Cardiac septum (tissue), 1 donor: ENCODE measurements around the gene C6orf136. TPM values are rescaled to one million over a fixed set of nuclear protein-coding genes. Genes with fewer than 3 reads are reported as not detected.
A peak's percentile ranks its signal among the peaks of the same experiment; 100 is the strongest.

ENCODE experiments used
- DNase-seq: peaks from one replicate; pipeline ENCODE4 v3.0.0-alpha.2; 2020; ENCODE audit warnings: low spot score
- intact Hi-C: fragments of 100-400 bp; cut with DNase I; formaldehyde crosslinking; loops from one replicate; pipeline ENCODE4 v1.14.0; 2022
- total RNA-seq: library from RNA; stranded (reverse); fragmentation: NEBNext Ultra II Directional; extraction: Animal tissue kit (Norgen Biotek cat#: 25700); gene quantifications from one replicate; pipeline ENCODE4 v1.2.1, GENCODE V29; 2021
- donor health status: DM: no; HTN: no; CAD: no.

The C6orf136 gene
- total RNA-seq, 1 donor from 2014 or later: 49.1 TPM

DNA sequence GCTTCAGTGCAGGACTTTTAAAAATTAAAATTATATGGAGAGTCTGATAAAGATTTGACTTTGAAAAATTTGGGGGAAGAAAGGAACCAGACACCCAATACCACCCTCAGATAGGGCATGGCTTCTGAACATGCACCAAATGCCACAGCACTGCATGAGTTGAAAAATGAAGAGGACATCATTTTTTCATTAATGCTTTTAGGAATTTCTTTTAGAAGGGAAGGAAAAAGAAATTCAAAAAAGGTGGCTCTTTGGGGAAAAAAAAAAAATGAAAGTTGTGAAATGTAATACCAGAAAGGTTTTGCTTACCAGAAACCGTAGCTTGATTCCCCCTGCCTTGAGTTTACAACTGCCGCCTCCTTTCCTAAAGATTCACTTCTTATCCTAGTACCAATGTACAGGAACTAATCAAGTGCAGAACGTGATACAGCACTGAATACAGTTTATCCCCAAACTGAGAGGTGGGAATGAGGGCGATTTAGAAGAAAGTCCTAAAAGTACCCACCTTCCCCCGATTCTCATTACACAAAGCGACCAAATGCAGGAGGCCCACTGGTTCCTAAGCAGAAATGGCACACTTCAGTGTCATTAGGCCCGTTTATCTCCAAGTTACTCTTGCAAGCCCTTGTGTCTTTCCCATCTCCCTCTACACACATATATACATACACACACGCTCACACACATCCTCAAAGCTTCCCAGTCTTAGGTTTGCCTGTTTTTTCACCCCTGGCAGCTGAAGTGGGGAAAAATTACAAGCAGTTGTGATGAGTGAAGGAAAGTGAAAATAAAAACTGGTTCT, 32.7 kb upstream of the C6orf136 start:
- intact Hi-C loops: no loop called here
- no peak for DNase-seq

DNA sequence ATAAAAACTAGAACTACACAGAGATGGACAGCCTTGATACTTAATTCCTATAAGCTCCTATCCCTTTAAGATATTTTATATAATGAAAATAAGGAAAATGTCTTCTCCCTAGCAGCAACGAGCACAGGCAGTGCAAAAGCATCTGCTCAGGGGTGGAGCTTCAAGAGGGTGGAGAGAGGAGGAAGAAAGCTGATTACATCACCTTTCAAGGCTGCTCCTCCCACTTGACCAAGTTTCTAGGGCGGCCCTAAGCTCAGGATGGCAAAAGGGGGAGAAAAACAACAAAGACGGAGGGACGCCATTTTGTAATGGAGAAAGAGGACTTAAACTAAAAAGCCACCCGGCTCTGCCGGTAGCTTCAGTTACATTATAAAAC, 32.1 kb upstream of the C6orf136 start:
- intact Hi-C loops: loop anchor here (5.0 kb wide), 3 partner anchors 58 to 927 kb away; partner anchors contain the start of genes DDX39B, GNL1, PPP1R18 and PRR3
- DNase-seq: peak; percentile 90

DNA sequence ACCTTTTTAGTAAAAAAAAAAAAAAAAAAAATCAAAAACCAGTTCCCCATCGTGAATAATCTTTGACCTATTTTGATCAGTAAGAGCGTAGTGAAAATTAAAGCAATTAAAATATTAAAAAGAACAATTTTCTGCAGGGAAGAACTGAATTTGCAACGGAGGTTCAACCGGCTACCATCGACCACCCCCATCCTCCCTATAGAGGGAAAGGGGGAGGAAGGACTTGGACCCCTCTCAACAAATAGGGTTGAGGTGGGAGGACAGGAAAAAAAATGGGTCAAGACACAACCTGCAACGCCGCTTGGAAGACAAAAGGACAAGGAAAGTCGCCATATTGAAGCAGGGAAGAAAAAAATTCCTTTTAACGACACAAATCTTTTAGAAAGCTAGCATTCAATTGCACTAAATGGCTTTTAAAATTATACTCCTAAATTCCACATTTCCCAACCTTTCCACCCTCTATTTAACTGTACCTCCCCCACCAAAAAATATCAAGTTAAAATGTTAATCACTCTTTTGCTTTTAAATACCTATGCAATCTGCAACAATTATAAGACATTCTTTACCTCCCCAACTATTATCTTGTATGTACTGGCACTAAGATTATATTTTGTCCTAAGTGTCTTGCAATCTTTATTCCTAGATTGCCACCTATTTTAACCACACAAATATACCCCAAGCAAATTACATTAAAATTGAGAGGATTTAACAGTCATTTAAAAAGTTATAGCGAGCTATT, 31.5 kb upstream of the C6orf136 start:
- intact Hi-C loops: loop anchor here (5.0 kb wide), 3 partner anchors 58 to 927 kb away; partner anchors contain the start of genes DDX39B, GNL1, PPP1R18 and PRR3
- DNase-seq: no peak

DNA sequence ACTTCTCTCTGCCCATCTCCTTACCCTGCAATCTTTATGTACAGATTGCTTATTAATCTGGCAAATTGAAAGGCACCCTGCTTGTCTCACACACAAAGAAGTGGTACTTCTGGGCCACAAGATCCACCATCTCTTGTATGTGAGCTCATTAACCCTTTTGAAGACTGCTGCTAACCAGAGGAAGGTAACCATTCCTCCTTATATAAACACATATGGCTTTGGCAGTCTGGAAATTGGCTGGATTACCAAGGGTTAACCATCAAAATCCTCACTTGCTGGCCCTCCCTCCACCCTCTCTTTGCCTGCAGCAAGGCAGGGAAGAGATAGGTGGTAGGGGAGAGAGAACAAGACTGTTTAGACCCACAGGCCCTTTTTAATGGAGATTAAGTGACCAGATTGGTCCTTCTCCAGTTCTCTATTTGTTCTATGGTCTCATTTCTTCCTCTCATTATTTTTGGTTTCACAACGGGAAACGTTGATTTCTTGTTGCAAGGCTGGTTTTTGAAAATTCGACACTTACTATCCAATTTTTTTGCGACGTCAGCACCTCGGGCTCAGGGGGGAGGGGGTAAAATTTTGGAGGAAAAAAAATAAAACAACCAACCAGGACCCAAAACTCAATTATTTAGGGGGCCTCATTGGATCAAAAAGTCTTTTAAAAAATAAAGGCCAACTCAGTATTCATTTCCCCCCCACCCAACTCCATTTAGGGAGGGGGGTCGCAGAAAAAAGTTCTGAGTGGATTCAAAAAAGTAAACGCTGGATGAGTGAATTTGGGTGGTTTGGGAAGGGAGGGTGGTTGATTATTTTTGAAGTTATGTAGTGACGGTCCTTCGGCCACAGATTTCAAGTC, 30.7 kb upstream of the C6orf136 start:
- intact Hi-C loops: loop anchor here (5.0 kb wide), 3 partner anchors 59 to 926 kb away; partner anchors contain the start of genes DDX39B, GNL1, PPP1R18 and PRR3
- DNase-seq: no peak

DNA sequence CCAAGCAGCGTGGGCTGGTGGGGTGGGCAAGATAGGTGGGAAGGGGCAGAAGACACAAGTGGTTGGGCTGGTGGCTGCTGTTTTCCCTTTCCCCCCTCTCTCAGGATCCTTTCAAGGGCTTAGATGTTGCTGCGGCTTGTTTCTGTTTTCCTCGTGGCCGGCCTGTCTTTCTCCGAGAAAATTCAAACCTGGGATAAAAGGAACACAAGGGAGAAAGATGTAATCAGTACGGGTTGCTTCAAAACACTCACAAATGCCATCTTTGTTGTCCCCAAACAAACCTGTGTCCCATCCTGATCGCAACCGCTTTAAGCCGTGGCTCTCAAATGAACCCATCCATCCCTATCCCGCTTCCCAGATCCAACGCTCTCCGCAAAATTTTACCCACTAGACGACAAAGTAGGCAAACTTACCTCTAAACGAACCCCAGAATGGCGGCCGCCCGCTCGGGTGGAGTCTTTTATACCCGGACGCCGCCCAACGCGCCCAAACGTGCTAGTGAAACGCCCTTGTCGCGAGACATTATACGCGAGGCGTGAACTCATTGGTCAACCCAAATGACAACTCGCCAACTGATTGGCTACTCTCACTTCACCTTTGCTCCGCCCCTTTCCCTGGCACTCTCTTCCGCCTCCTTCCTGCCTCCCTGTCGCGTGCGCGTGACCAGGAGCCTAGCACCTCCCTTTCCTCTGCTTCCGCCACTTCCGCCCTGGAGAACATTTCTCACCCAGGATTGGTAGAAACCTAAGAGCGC, 29.9 kb upstream of the C6orf136 start, which contains the start of gene PPP1R10:
Gene PPP1R10, minus strand, starts transcription at position 433 of the 754 bp plus-strand sequence. CDS start 7,299 bp downstream, outside the sequence.
- intact Hi-C loops: loop anchor here (1.0 to 5.0 kb wide), 4 partner anchors 60 to 925 kb away; partner anchors contain the start of genes DDX39B, GNL1, MDC1 and PPP1R18
- DNase-seq: peak; percentile 99

DNA sequence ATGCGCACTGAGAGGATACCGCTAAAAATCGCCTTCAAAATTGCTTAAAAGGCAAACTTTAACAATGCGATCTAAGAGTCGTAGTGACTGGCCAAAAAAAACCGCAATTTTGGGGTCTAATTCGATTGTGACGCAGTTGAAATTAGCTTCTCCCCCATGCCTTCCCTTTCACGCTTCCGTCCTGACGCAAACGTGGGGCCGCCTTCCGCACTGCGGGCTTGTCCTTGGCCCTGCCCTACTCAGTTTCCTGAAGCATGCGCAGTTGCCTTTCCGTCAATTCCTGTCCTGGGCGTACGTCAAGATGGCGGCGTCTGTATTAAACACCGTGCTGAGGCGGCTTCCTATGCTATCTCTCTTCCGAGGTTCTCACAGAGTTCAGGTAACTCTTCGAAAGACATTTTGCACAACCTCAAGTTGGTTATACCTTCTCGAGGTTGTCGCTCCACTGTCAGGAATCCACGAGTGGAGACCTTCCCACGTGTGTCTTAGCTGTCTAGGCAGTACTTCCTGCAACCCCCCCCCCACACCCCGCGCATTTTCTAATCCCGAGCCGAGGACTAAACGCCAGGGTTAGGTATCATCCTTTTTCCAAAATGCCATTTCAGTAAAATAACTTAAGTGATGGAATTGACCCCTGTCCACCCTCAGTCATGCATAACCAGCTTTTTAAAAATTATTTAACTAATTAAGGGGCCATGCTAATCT, 29.2 kb upstream of the C6orf136 start, which contains the start of gene MRPS18B:
Gene MRPS18B, plus strand, starts transcription at position 276 of the 705 bp plus-strand sequence. Its CDS starts 26 bp downstream, at position 302.
- peak; percentile 99 for DNase-seq
- intact Hi-C loops: loop anchor here (1.0 to 5.0 kb wide), 4 partner anchors 60 to 925 kb away; partner anchors contain the start of genes DDX39B, GNL1, MDC1 and PPP1R18

DNA sequence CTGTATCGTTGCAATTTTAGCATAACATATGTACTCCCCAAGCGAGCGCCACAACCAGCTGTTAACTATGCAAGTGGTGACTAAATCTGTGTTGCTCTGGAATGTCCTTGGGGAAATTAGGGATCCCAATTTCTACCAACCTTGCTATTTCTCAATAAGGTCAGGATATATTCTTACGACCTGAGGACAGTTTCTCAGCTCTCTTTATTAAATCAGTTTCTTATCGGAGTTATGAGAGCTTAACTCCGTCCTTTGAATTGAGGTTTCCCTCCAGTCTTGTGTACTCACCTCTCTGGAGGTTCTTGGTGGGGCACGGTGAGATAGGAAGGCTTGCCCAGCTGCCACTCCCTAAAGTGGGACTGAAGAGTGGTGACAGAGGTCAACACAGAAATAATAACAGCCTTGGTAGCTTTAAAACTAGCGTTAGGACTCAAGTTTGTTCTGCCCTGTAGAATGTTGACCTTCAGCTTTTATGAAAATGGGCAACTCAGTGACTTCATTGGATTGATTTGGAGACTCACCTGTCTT, 28.6 kb upstream of the C6orf136 start:
- no peak for DNase-seq
- intact Hi-C loops: loop anchor here (5.0 kb wide), 3 partner anchors 61 to 924 kb away; partner anchors contain the start of genes DDX39B, GNL1, PPP1R18 and PRR3

DNA sequence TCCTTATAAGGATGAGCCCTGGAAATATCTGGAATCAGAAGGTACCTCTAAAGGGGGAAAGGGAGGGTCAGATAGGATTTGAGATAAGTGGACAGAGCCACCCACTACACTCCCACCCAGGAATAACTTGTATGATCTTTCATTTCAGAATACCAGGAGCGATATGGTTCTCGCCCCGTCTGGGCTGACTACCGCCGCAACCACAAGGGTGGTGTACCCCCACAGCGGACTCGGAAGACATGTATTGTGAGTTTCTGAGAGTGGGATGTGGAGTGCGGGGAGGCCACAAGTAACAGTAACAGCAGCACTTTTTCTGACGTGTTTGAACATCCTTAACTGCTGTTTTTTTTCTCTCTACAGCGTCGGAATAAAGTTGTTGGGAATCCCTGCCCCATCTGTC, 27.4 kb upstream of the C6orf136 start:
- no peak for DNase-seq
- intact Hi-C loops: loop anchor here (5.0 kb wide), 3 partner anchors 62 to 923 kb away; partner anchors contain the start of genes DDX39B, GNL1, PPP1R18 and PRR3

DNA sequence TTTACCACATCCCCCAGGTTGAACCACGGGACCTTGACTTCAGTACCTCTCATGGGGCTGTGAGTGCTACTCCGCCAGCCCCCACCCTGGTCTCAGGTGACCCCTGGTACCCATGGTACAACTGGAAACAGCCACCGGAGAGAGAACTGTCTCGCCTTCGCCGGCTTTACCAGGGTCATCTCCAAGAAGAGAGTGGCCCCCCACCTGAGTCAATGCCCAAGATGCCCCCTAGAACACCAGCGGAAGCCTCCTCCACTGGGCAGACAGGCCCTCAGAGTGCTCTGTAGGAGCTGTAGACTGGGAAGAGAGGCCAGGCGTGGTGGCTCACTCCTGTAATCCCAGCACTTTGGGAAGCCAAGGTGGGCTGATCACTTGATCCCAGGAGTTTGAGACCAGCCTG, 21.4 kb upstream of the C6orf136 start:
- intact Hi-C loops: loop anchor here (5.0 kb wide), 1 partner anchor 47 kb away; the partner anchor contains the start of gene DHX16
- DNase-seq: no peak

DNA sequence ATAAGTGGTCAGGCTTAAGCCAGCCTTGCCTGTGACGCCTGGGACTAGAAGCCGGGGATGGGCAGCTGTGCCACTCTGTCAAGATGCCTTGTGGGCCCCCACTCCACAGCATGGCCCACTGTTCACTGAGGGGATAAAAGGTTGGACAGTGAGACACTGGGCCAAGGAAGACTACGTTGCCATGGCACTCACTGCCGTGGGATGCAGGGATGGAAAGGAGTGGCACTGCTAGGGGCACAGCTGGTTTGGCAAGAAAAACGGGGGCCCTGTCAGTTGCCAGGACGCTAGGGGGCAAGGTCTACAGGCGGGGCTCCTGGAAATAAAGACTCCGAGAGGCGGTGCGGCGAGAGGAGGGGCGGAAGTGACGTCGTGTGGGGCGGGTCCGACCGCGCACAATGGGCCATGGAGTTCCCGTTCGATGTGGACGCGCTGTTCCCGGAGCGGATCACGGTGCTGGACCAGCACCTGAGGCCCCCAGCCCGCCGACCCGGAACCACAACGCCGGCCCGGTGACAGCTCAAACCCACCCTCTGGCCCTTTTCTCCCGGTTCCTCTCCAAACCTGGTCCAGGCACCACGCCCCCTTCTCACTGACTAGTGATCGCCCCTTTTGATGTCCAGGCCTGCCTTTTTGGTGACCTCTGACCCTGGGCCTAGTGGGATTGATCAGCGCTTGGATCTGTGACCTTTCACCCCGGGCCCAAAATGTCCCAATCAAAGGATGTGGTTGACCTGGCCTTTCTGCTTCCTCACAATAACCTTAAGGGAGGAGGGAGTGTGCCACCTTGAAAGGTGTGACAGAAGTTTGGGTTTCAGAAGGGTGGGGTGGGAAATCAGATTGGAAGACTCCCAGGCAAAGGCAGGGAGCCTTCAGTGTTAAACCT, 20.2 kb upstream of the C6orf136 start, which contains the start of gene ATAT1:
Gene ATAT1, plus strand, starts transcription at position 391 of the 883 bp plus-strand sequence.
- DNase-seq: peak; percentile 95
- intact Hi-C loops: loop anchor here (5.0 kb wide), 1 partner anchor 46 kb away; the partner anchor contains the start of gene DHX16

DNA sequence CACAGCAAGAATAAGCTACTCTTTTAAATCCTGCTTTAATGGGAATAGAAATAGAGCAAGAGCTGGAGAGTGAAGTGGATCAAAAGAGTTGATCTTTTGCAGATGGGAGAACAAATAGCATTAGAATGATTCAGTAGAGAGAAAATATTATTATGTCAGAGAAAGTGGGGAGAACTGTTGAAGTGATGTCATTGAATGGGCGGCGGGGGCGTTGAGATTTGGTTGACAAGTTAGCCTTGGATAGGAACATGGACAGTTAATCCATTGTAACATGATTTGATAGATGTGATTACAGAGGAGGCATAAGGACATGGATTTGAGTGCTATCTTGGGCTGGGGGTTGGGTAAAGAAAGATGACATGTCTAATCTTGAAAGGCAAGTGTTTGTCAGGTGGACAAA, 11.1 kb upstream of the C6orf136 start:
- no peak for DNase-seq
- intact Hi-C loops: no loop called here

DNA sequence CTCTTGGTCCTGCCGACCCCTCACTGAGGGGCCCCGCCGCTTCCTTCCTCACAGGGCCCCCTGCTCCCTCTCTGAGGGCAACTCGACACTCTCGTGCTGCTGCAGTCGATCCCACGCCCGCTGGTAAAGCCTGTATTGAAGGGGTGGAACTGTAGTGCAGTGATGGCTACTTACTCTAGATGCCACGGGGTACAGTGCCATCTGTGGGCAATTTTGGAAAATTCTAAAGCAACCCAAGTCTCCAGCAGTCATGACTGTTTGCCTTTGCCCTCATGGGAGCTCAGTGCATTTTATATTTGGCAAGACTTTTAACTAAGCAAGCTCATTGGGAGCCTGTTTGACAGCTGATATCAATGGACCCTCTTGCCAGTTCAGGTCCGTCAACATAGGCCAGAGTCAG, 6.5 kb upstream of the C6orf136 start:
- DNase-seq: no peak
- intact Hi-C loops: no loop called here

DNA sequence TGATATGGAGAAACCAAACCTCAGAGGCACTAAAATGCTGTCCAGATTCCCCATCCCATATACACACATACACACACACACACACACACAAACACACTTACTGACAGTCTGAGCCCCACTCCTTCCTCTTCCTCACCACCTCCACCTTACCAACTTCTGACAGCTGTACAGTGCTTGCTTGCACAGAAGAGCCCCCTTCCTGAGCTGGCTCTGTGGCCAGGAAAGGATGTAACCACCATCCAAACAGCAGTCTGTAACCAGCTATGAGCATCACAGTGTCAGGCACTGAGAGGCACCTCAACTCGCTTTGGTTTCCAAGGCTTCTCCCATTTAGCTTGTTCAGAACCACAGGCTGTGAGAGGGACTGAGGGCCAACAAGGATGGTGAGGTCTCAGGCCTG, 5.9 kb upstream of the C6orf136 start:
- no peak for DNase-seq
- intact Hi-C loops: no loop called here

DNA sequence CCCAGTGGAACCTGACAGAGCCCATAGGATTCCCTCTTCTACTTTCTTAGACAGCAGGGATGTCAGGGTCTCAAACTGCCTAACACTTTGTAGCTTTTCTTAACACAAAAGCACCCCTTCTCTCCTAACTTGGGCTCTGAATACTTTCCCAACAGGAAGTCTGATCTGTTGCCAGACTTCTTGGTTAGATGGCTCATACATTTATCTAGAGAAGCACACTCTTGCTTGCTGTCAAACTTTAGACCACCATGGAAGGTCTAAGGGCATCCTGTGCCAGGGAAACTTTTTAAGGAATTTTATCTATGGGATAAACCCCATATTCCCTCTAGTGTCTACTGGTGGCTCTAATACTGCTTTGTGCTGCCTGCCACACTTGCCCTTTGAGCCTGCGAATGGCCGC, 3.3 kb upstream of the C6orf136 start:
- DNase-seq: no peak
- intact Hi-C loops: no loop called here

DNA sequence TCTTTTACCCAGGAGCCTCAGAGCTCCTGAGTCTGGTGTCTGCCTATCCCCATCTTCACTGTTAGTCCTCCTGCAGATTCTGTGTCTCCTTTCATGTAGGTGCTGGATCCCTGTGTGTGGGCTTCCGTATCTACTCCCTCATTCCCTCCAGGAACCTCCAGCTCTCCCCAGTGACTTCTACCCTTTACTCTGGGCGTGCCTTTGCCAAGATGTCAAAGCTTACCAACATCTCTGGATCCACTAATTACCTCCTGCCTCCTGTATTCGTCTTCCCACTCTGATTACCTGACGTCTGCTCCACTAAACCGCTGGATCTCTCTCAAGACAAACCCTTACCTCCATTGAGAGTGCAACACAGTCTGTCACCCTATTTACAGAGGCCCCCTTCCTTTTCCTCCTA, 2.2 kb upstream of the C6orf136 start:
- intact Hi-C loops: no loop called here
- DNase-seq: no peak

DNA sequence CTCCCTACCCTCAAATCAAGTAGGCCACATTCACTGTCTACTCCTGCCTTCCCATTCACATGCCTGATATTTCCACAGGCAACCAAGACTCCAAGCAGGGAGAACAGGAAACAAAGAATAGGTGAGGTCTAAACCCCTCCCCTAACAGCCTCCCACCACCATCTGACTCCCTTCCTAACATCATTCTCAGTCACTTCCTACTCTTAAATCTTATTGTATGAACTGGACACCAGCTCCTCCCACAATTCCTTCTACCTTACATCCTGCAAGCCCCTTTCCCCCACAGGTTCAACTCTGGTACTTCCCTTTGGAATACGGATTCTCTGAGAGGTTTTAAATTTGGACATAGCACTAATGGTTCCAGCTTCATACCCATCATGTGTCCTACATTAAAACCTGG, 944 bp upstream of the C6orf136 start:
- no peak for DNase-seq
- intact Hi-C loops: no loop called here
